ENCODE measurements around the gene MAMDC2.

DNA sequence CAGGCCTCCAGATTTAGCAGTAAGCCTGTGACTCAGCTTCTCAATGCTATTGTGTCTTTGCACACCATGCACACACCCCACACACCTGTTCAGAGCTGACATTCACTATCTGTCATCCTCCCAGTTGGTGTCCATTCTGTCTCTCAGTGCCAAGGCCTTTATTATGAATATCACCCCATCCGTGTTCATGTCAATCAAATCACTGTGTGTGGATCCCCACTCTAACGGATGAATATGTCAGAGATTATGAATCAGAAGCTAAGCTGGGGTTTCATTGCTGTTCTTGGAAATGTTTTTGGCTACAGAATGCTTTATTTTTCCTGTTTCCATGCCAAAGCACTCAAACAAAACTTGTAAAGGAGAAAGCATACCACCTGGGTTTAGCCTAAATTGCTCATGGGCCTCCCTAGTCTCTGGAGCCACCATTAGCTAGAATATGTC is 9.4 kb upstream of the MAMDC2 start:
- TF ChIP-seq CTCF (conservative IDR thresholded peaks at IDR 0.05 in 1 of 2, IDR thresholded peaks at IDR 0.05 in 1 of 2; ENCODE audit: low read depth in 1 of 2, low read length in 2 of 2) (no peak), EZH2 (IDR thresholded peaks at IDR 0.05; ENCODE audit: low read length, missing control alignments) (no peak)
